Ramos (cell line): ENCODE measurements around the gene FOXD2.

Experiments
- in situ Hi-C: fragments of 300-500 bp; cut with MboI; formaldehyde crosslinking; loops from one replicate; pipeline ENCODE4 v1.14.3; 2022; ENCODE audit warnings: low sequenced_read_pairs; ENCODE audit not compliant: unreplicated experiment

The FOXD2 gene

GRCh38 chr1:47416319-47417169 lies 21.3 kb upstream of the FOXD2 start:
- in situ Hi-C loops, result no loop called here

GRCh38 chr1:47417170-47418044 lies 20.4 kb upstream of the FOXD2 start:
- in situ Hi-C loops, result no loop called here

GRCh38 chr1:47418122-47418521 lies 19.7 kb upstream of the FOXD2 start:
- in situ Hi-C loops, result no loop called here

- in situ Hi-C loops, result no loop called here
These were observed 19.0 kb upstream of the FOXD2 start for GRCh38 chr1:47418681-47419325.

- in situ Hi-C loops, result no loop called here
These were observed 17.3 kb upstream of the FOXD2 start for GRCh38 chr1:47420547-47420946.

GRCh38 chr1:47423872-47424271 lies 14.0 kb upstream of the FOXD2 start:
- in situ Hi-C loops, result no loop called here

- in situ Hi-C loops, result no loop called here
These were observed 13.4 kb upstream of the FOXD2 start for GRCh38 chr1:47424336-47424982.

GRCh38 chr1:47431534-47431933 lies 6.3 kb upstream of the FOXD2 start:
- in situ Hi-C loops, result no loop called here

- in situ Hi-C loops, result no loop called here
These were observed 5.5 kb upstream of the FOXD2 start for GRCh38 chr1:47432071-47433036.

GRCh38 chr1:47433037-47433421 lies 4.8 kb upstream of the FOXD2 start:
- in situ Hi-C loops, result no loop called here

- in situ Hi-C loops, result no loop called here
These were observed 4.3 kb upstream of the FOXD2 start for GRCh38 chr1:47433477-47434050.

- in situ Hi-C loops, result no loop called here
These were observed 3.6 kb upstream of the FOXD2 start for GRCh38 chr1:47434051-47434842.

GRCh38 chr1:47435506-47436303 lies 2.1 kb upstream of the FOXD2 start:
- in situ Hi-C loops, result no loop called here

- in situ Hi-C loops, result no loop called here
These were observed 1.4 kb upstream of the FOXD2 start for GRCh38 chr1:47436304-47436978.

GRCh38 chr1:47436979-47437446 lies 831 bp upstream of the FOXD2 start:
- in situ Hi-C loops, result no loop called here

GRCh38 chr1:47438165-47439016 lies 547 bp downstream of the FOXD2 start:
- in situ Hi-C loops, result no loop called here
